GM23338 (cell line): ENCODE data around the gene NIN. TPM values are rescaled to one million over a fixed set of nuclear protein-coding genes. Genes with fewer than 3 reads are reported as not detected.

ENCODE experiments used
- ATAC-seq: fragments of 200-7000 bp; cut with Tn5 transposase; 3 replicates; pipeline ENCODE4 v1.9.1; 2020
- DNase-seq: peaks from one replicate; pipeline ENCODE4 v3.0.0-alpha.2; 2015; ENCODE audit warnings: low spot score
- H2AFZ ChIP-seq: fragments of 200-600 bp; sonication (generic); 2 replicates; pipeline ENCODE4 v1.8.0; 2016; ENCODE audit warnings: antibody characterized with exemption, mild to moderate bottlenecking, moderate library complexity
- H3F3A ChIP-seq: fragments of 200-600 bp; sonication (generic); replicated peaks from 2 replicates; pipeline ENCODE4 v1.8.0; 2017; ENCODE audit warnings: antibody characterized with exemption, mixed run types, low read depth
- H3K27ac ChIP-seq: fragments of 200-600 bp; sonication (generic); 2 replicates; pipeline ENCODE4 v1.6.1; 2016; ENCODE audit warnings: low read depth
- H3K27me3 ChIP-seq: fragments of 200-600 bp; sonication (generic); 2 replicates; pipeline ENCODE4 v1.8.0; 2016; ENCODE audit warnings: mild to moderate bottlenecking, mixed run types, moderate library complexity; ENCODE audit not compliant: insufficient read depth
- H3K36me3 ChIP-seq: fragments of 200-600 bp; sonication (generic); 2 replicates; pipeline ENCODE4 v1.8.0; 2016; ENCODE audit warnings: mild to moderate bottlenecking; ENCODE audit not compliant: insufficient read depth
- H3K4me1 ChIP-seq: fragments of 200-600 bp; sonication (generic); 2 replicates; pipeline ENCODE4 v1.8.0; 2016; ENCODE audit warnings: mild to moderate bottlenecking, moderate library complexity; ENCODE audit not compliant: insufficient read depth
- H3K4me2 ChIP-seq: fragments of 200-600 bp; sonication (generic); 2 replicates; pipeline ENCODE4 v1.7.1; 2017; ENCODE audit warnings: mixed run types
- H3K4me3 ChIP-seq: fragments of 200-600 bp; sonication (generic); 2 replicates; pipeline ENCODE4 v1.6.1; 2016; ENCODE audit warnings: mixed run types
- H3K79me2 ChIP-seq: fragments of 200-600 bp; sonication (generic); replicated peaks from 2 replicates; pipeline ENCODE4 v1.8.0; 2017; ENCODE audit warnings: mild to moderate bottlenecking; ENCODE audit not compliant: insufficient read depth
- H3K9me2 ChIP-seq: fragments of 200-600 bp; sonication (generic); 2 replicates; pipeline ENCODE4 v1.8.0; 2017; ENCODE audit not compliant: insufficient read depth
- H4K20me1 ChIP-seq: fragments of 200-600 bp; sonication (generic); replicated peaks from 2 replicates; pipeline ENCODE4 v1.8.0; 2017; ENCODE audit warnings: mild to moderate bottlenecking; ENCODE audit not compliant: insufficient read depth
- H3K27ac Mint-ChIP-seq: 2 replicates; pipeline ENCODE4 v1.8.0; 2020; ENCODE audit warnings: inconsistent platforms, mild to moderate bottlenecking, moderate library complexity, mixed read lengths
- H3K27me3 Mint-ChIP-seq: 3 replicates; pipeline ENCODE4 v1.8.0; 2022; ENCODE audit warnings: low read depth, mild to moderate bottlenecking, moderate library complexity, mixed read lengths, inconsistent platforms; ENCODE audit not compliant: insufficient read depth, poor library complexity
- H3K36me3 Mint-ChIP-seq: 3 replicates; pipeline ENCODE4 v1.8.0; 2021; ENCODE audit warnings: low read depth, mild to moderate bottlenecking, inconsistent platforms, moderate library complexity, mixed read lengths
- H3K4me1 Mint-ChIP-seq: 3 replicates; pipeline ENCODE4 v1.8.0; 2020; ENCODE audit warnings: mild to moderate bottlenecking, inconsistent platforms, mixed read lengths
- H3K4me3 Mint-ChIP-seq: 3 replicates; pipeline ENCODE4 v1.8.0; 2021; ENCODE audit warnings: moderate library complexity, mild to moderate bottlenecking, inconsistent platforms, mixed read lengths
- H3K9me3 Mint-ChIP-seq: 3 replicates; pipeline ENCODE4 v1.8.0; 2020; ENCODE audit warnings: moderate library complexity, mild to moderate bottlenecking, inconsistent platforms, mixed read lengths
- CREB1 ChIP-seq: fragments of 250-450 bp; sonication (Bioruptor Pico); IDR thresholded peaks from 2 replicates; pipeline ENCODE4 v1.5.0; 2020; ENCODE audit warnings: low read depth, mild to moderate bottlenecking, moderate library complexity
- EZH2 ChIP-seq: fragments of 200-600 bp; sonication (generic); IDR thresholded peaks from one replicate; pipeline ENCODE4 v1.8.0; 2017; ENCODE audit warnings: antibody characterized with exemption, mild to moderate bottlenecking, low read depth; ENCODE audit not compliant: unreplicated experiment
- EZH2phosphoT487 ChIP-seq: fragments of 200-600 bp; sonication (generic); IDR thresholded peaks from one replicate; pipeline ENCODE4 v1.8.1; 2018; ENCODE audit warnings: antibody characterized with exemption; ENCODE audit not compliant: unreplicated experiment
- JUNB ChIP-seq: IDR thresholded peaks from one replicate; pipeline ENCODE4 v1.6.1; 2016; ENCODE audit warnings: antibody characterized with exemption; ENCODE audit not compliant: unreplicated experiment
- NANOG ChIP-seq: IDR thresholded peaks from 2 replicates; pipeline ENCODE4 v1.6.1; 2016; ENCODE audit warnings: antibody characterized with exemption, borderline replicate concordance
- POLR2AphosphoS5 ChIP-seq: IDR thresholded peaks from 2 replicates; pipeline ENCODE4 v1.6.1; 2016; ENCODE audit warnings: antibody characterized with exemption, low read depth
- STAT1 ChIP-seq: IDR thresholded peaks from one replicate; pipeline ENCODE4 v1.6.1; 2016; ENCODE audit warnings: antibody characterized with exemption; ENCODE audit not compliant: unreplicated experiment
- ZNF114 ChIP-seq: fragments of 250-450 bp; sonication (Bioruptor Pico); IDR thresholded peaks from 2 replicates; pipeline ENCODE4 v1.5.0; 2020; ENCODE audit warnings: mild to moderate bottlenecking, moderate library complexity
- ZNF331 ChIP-seq: fragments of 250-450 bp; sonication (Bioruptor Pico); IDR thresholded peaks from 2 replicates; pipeline ENCODE4 v1.5.0; 2020; ENCODE audit warnings: low read depth, mild to moderate bottlenecking, moderate library complexity
- polyA plus RNA-seq: library from polyadenylated mRNA; unstranded; fragments of >200 nt; fragmentation: Nextera tagmentation; extraction: Ambion mirVana; gene quantifications from 2 replicates; pipeline ENCODE4 v1.2.1, GENCODE V29; 2016
- total RNA-seq: library from RNA; depleted of rRNA; stranded (reverse); fragments of >200 nt; shearing (Covaris generic); gene quantifications from 2 replicates; pipeline ENCODE4 v1.2.3, GENCODE V29; 2014
- TF ChIP-seq, protein P1 (sequence below): fragments of 250-450 bp; sonication (Bioruptor Pico); IDR thresholded peaks from 2 replicates; pipeline ENCODE4 v1.5.0; 2020; ENCODE audit warnings: mild to moderate bottlenecking, moderate library complexity
- TF ChIP-seq, protein P2 (sequence below): IDR thresholded peaks from one replicate; pipeline ENCODE4 v1.6.1; 2018; ENCODE audit warnings: antibody characterized with exemption; ENCODE audit not compliant: unreplicated experiment
- TF ChIP-seq, protein P3 (sequence below): IDR thresholded peaks from 2 replicates; pipeline ENCODE4 v1.6.1; 2016; ENCODE audit warnings: antibody characterized with exemption
- TF ChIP-seq, protein P4 (sequence below), 2 experiments: fragments of 200-600 bp in 1 of 2; sonication (generic) in 1 of 2; conservative IDR thresholded peaks; 2 replicates each; pipeline versions ENCODE4 v1.5.1 to v1.6.1; 2016 to 2017; ENCODE audit warnings: antibody characterized with exemption in 2 of 2, low read depth in 2 of 2, mild to moderate bottlenecking in 2 of 2, moderate library complexity in 1 of 2

Gene NIN
- total and polyA plus RNA-seq, 2 experiments from 2014 or later = 7.4 to 17.4 TPM

DNA sequence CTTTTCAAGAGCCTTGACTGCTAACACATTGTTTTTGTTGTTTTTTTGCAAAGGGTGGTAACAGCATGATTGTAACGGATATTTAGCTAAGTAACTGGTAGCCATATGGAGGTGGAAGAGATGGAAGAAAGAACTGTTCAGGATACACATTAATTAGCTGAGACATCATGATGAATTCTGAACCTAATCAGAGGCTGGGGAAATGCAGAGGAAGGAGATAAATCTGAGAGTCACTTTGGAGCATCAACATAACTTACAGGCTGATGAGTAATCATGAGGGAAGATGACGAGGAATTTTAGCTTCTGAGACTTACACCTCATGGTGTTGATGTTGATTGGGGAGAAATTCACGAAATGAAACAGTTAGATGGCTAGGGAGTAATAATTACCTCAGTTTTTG is 62.3 kb downstream of the NIN start:
- Histone ChIP-seq H2AFZ (no peak overlapping the region), H3K9me2 (no peaks in the 10 kb centered on the region), H3K4me2 (no peak overlapping the region), H3K27ac (no peak overlapping the region), H4K20me1 (no peaks in the 10 kb centered on the region), H3K36me3 (no peaks in the 10 kb centered on the region), H3K27me3 (no peaks in the 10 kb centered on the region), H3K4me1 (no peaks in the 10 kb centered on the region), H3F3A (no peaks in the 10 kb centered on the region), H3K79me2 (no peaks in the 10 kb centered on the region), H3K4me3 (no peak overlapping the region)
- Mint-ChIP-seq H3K4me3 (no peak overlapping the region), H3K4me1 (no peaks in the 10 kb centered on the region), H3K36me3 (peaks cover 48% of the 10 kb centered on the region), H3K9me3 (no peaks in the 10 kb centered on the region), H3K27ac (no peak overlapping the region), H3K27me3 (peaks cover under 1% of the 10 kb centered on the region)
- DNase-seq (no peak), ATAC-seq (no peak)
- TF ChIP-seq JUNB (no peak), EZH2phosphoT487 (no peak), ZNF331 (CRISPR knock-in tag) (no peak), CREB1 (CRISPR knock-in tag) (no peak), ZNF114 (no peak), EZH2 (no peak), NANOG (no peak), STAT1 (no peak), POLR2AphosphoS5 (no peak)
- TF ChIP-seq, protein P1, sequence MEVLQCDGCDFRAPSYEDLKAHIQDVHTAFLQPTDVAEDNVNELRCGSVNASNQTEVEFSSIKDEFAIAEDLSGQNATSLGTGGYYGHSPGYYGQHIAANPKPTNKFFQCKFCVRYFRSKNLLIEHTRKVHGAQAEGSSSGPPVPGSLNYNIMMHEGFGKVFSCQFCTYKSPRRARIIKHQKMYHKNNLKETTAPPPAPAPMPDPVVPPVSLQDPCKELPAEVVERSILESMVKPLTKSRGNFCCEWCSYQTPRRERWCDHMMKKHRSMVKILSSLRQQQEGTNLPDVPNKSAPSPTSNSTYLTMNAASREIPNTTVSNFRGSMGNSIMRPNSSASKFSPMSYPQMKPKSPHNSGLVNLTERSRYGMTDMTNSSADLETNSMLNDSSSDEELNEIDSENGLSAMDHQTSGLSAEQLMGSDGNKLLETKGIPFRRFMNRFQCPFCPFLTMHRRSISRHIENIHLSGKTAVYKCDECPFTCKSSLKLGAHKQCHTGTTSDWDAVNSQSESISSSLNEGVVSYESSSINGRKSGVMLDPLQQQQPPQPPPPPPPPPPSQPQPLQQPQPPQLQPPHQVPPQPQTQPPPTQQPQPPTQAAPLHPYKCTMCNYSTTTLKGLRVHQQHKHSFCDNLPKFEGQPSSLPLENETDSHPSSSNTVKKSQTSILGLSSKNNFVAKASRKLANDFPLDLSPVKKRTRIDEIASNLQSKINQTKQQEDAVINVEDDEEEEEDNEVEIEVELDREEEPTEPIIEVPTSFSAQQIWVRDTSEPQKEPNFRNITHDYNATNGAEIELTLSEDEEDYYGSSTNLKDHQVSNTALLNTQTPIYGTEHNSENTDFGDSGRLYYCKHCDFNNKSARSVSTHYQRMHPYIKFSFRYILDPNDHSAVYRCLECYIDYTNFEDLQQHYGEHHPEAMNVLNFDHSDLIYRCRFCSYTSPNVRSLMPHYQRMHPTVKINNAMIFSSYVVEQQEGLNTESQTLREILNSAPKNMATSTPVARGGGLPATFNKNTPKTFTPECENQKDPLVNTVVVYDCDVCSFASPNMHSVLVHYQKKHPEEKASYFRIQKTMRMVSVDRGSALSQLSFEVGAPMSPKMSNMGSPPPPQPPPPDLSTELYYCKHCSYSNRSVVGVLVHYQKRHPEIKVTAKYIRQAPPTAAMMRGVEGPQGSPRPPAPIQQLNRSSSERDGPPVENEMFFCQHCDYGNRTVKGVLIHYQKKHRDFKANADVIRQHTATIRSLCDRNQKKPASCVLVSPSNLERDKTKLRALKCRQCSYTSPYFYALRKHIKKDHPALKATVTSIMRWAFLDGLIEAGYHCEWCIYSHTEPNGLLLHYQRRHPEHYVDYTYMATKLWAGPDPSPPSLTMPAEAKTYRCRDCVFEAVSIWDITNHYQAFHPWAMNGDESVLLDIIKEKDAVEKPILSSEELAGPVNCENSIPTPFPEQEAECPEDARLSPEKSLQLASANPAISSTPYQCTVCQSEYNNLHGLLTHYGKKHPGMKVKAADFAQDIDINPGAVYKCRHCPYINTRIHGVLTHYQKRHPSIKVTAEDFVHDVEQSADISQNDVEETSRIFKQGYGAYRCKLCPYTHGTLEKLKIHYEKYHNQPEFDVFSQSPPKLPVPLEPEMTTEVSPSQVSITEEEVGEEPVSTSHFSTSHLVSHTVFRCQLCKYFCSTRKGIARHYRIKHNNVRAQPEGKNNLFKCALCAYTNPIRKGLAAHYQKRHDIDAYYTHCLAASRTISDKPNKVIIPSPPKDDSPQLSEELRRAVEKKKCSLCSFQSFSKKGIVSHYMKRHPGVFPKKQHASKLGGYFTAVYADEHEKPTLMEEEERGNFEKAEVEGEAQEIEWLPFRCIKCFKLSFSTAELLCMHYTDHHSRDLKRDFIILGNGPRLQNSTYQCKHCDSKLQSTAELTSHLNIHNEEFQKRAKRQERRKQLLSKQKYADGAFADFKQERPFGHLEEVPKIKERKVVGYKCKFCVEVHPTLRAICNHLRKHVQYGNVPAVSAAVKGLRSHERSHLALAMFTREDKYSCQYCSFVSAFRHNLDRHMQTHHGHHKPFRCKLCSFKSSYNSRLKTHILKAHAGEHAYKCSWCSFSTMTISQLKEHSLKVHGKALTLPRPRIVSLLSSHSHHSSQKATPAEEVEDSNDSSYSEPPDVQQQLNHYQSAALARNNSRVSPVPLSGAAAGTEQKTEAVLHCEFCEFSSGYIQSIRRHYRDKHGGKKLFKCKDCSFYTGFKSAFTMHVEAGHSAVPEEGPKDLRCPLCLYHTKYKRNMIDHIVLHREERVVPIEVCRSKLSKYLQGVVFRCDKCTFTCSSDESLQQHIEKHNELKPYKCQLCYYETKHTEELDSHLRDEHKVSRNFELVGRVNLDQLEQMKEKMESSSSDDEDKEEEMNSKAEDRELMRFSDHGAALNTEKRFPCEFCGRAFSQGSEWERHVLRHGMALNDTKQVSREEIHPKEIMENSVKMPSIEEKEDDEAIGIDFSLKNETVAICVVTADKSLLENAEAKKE (CRISPR knock-in tag) = no peak
- TF ChIP-seq, protein P2, sequence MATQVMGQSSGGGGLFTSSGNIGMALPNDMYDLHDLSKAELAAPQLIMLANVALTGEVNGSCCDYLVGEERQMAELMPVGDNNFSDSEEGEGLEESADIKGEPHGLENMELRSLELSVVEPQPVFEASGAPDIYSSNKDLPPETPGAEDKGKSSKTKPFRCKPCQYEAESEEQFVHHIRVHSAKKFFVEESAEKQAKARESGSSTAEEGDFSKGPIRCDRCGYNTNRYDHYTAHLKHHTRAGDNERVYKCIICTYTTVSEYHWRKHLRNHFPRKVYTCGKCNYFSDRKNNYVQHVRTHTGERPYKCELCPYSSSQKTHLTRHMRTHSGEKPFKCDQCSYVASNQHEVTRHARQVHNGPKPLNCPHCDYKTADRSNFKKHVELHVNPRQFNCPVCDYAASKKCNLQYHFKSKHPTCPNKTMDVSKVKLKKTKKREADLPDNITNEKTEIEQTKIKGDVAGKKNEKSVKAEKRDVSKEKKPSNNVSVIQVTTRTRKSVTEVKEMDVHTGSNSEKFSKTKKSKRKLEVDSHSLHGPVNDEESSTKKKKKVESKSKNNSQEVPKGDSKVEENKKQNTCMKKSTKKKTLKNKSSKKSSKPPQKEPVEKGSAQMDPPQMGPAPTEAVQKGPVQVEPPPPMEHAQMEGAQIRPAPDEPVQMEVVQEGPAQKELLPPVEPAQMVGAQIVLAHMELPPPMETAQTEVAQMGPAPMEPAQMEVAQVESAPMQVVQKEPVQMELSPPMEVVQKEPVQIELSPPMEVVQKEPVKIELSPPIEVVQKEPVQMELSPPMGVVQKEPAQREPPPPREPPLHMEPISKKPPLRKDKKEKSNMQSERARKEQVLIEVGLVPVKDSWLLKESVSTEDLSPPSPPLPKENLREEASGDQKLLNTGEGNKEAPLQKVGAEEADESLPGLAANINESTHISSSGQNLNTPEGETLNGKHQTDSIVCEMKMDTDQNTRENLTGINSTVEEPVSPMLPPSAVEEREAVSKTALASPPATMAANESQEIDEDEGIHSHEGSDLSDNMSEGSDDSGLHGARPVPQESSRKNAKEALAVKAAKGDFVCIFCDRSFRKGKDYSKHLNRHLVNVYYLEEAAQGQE = no peak
- TF ChIP-seq, protein P3, sequence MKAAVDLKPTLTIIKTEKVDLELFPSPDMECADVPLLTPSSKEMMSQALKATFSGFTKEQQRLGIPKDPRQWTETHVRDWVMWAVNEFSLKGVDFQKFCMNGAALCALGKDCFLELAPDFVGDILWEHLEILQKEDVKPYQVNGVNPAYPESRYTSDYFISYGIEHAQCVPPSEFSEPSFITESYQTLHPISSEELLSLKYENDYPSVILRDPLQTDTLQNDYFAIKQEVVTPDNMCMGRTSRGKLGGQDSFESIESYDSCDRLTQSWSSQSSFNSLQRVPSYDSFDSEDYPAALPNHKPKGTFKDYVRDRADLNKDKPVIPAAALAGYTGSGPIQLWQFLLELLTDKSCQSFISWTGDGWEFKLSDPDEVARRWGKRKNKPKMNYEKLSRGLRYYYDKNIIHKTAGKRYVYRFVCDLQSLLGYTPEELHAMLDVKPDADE = no peak
- TF ChIP-seq, protein P4, sequence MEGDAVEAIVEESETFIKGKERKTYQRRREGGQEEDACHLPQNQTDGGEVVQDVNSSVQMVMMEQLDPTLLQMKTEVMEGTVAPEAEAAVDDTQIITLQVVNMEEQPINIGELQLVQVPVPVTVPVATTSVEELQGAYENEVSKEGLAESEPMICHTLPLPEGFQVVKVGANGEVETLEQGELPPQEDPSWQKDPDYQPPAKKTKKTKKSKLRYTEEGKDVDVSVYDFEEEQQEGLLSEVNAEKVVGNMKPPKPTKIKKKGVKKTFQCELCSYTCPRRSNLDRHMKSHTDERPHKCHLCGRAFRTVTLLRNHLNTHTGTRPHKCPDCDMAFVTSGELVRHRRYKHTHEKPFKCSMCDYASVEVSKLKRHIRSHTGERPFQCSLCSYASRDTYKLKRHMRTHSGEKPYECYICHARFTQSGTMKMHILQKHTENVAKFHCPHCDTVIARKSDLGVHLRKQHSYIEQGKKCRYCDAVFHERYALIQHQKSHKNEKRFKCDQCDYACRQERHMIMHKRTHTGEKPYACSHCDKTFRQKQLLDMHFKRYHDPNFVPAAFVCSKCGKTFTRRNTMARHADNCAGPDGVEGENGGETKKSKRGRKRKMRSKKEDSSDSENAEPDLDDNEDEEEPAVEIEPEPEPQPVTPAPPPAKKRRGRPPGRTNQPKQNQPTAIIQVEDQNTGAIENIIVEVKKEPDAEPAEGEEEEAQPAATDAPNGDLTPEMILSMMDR (conservative IDR thresholded peaks at IDR 0.05; ENCODE audit: low read depth in 2 of 2) = no peak
